Uterus (tissue), 4 donors: ENCODE measurements around the gene PPP2R3A. TPM values are rescaled to one million over a fixed set of nuclear protein-coding genes. Genes with fewer than 3 reads are reported as not detected.
"Not testable (repeated sequence)": the region's sequence is repeated elsewhere in the genome, so short reads cannot be mapped to it uniquely, and the experiment has no call there.

Experiments used
- DNase-seq, 2 donors: peaks; one replicate each; pipeline ENCODE4 v3.0.0-alpha.2; 2019 to 2020
- H3K27ac ChIP-seq, 2 donors: fragments of 200-600 bp; sonication (generic); 1 replicate in 1 of 2; 2 replicates in 1 of 2; pipeline ENCODE4 v1.5.1; 2016 to 2018
- H3K27me3 ChIP-seq, 2 donors: fragments of 200-600 bp; sonication (generic); one replicate each; pipeline ENCODE4 v1.5.1; 2018 to 2019; ENCODE audit warnings: control low read depth in 1 of 2
- H3K36me3 ChIP-seq, 2 donors: fragments of 200-600 bp; sonication (generic); one replicate each; pipeline ENCODE4 v1.5.1; 2019; ENCODE audit warnings: control low read depth in 1 of 2
- H3K4me1 ChIP-seq, 2 donors: fragments of 200-600 bp; sonication (generic); one replicate each; pipeline ENCODE4 v1.5.1; 2018 to 2019; ENCODE audit warnings: control low read depth in 1 of 2
- H3K4me3 ChIP-seq, 2 donors: fragments of 200-600 bp; sonication (generic); 1 replicate in 1 of 2; 2 replicates in 1 of 2; pipeline ENCODE4 v1.5.1; 2018 to 2019; ENCODE audit warnings: mild to moderate bottlenecking in 1 of 2
- H3K9me3 ChIP-seq, 2 donors: fragments of 200-600 bp; sonication (generic); one replicate each; pipeline ENCODE4 v1.5.1; 2019; ENCODE audit warnings: control low read depth in 1 of 2
- CTCF ChIP-seq, 4 experiments: fragments of 200-600 bp in 2 of 4; fragments of 450-650 bp in 2 of 4; sonication (generic) in 2 of 4; IDR thresholded peaks; one replicate each; pipeline ENCODE4 v1.5.1; 2016 to 2019; ENCODE audit warnings: antibody characterized with exemption in 4 of 4, mild to moderate bottlenecking in 2 of 4, moderate library complexity in 1 of 4
- POLR2A ChIP-seq, 2 donors: fragments of 450-650 bp; IDR thresholded peaks; one replicate each; pipeline ENCODE4 v1.6.1; 2016; ENCODE audit warnings: antibody characterized with exemption in 2 of 2, mild to moderate bottlenecking in 1 of 2, moderate library complexity in 1 of 2
- intact Hi-C: fragments of 100-400 bp; cut with DNase I; formaldehyde crosslinking; loops from one replicate; pipeline ENCODE4 v1.15.1; 2023; ENCODE audit warnings: low total_unique reads
- total RNA-seq, 4 donors: library from RNA; depleted of rRNA in 3 of 4; stranded (reverse); fragments of >200 nt in 3 of 4; gene quantifications; one replicate each; pipeline versions ENCODE4 v1.1.0 to v1.2.4, GENCODE V29; 2014 to 2023
- donor health status: DM: yes; HTN: yes; CAD: no.

The PPP2R3A gene
- total RNA-seq, 4 donors from 2014 or later, result 8.5 to 22.9 (median 18.1) TPM

DNA sequence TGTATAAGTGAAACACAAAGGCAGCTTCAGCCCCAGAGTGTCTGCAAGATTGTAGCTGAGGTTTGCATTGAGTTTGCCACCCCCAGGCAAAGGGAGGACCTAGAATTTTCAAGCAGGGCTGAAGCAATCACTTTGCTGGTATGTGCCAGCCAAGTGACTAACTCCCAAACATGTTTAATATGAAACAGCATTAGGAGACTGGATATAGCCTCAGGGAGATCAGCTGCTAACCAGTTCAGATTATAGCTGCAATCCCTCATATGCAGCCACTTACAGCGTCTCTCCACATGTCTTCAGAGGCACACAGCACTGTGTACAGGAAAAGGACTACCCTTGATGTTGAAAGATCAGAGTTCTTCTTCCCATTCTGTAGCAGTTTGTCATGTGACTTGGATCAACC, 38.4 kb upstream of the PPP2R3A start:
- DNase-seq, result no peak
- H3K4me3 ChIP-seq, result no peak overlapping the region
- intact Hi-C loops, result no loop called here

DNA sequence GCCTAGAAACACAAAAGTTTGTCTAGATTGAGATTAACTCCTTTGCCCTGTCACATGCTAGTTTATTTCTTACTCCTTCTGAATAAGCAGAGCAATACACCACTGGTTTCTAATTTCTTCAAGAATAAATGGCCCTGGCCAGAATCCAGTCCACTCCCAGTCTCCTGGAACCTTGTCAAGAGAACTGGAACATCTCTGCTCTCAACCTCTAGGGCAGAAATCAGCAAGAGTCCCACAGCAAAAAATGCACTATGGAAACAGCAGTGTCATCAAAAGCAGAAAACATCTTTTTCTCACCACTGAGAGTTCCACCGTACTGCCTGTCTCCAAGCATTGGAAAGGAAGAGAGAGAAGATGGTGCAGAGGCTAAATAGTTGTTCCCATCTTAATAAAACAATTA, 35.9 kb upstream of the PPP2R3A start:
- intact Hi-C loops, result no loop called here
- peak; percentile 81 to 84 for DNase-seq
- TF ChIP-seq POLR2A (IDR thresholded peaks at IDR 0.05) (no peak), CTCF (IDR thresholded peaks at IDR 0.05) (peak in 2 of 4 experiments; percentile 9 to 18)
- no peaks in the 10 kb centered on the region for H3K27me3 ChIP-seq
- H3K4me1 ChIP-seq, result no peaks in the 10 kb centered on the region
- no peaks in the 10 kb centered on the region for H3K9me3 ChIP-seq
- no peaks in the 10 kb centered on the region for H3K36me3 ChIP-seq
- H3K4me3 ChIP-seq, result no peak overlapping the region
- peak overlapping the region; percentile 51 to 74 for H3K27ac ChIP-seq

More for the DNA sequence above, 38.4 kb upstream of the PPP2R3A start:
- Histone ChIP-seq H3K36me3 (no peaks in the 10 kb centered on the region), H3K27me3 (no peaks in the 10 kb centered on the region), H3K9me3 (no peaks in the 10 kb centered on the region), H3K4me1 (no peaks in the 10 kb centered on the region), H3K27ac (no peak overlapping the region)
- no peak for TF ChIP-seq CTCF (IDR thresholded peaks at IDR 0.05)
- no peak for TF ChIP-seq POLR2A (IDR thresholded peaks at IDR 0.05)

DNA sequence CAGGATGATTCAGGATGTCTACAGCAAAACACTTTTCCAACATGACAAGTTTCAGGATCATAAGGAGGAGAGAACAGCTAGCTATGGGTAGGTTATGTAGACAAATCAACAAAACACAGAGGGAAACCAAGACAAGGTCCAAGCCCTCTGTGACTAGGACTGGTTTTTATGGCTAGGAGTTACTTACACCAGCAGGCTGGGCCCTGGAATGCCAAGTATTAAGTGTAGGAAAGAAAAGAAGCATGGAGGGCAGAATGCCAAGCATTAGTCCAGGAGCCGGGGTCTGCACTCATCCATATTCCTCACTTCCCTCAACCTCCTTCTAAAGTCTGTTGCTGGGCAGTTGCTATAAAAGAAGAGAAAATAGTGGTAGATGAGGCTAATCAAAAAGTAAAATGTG, 35.3 kb upstream of the PPP2R3A start:
- intact Hi-C loops, result no loop called here
- TF ChIP-seq POLR2A (IDR thresholded peaks at IDR 0.05), result no peak
- TF ChIP-seq CTCF (IDR thresholded peaks at IDR 0.05), result no peak
- Histone ChIP-seq H3K27ac (peak overlapping the region; percentile 51 to 74), H3K36me3 (no peaks in the 10 kb centered on the region), H3K9me3 (no peaks in the 10 kb centered on the region), H3K4me1 (no peaks in the 10 kb centered on the region), H3K4me3 (no peak overlapping the region), H3K27me3 (no peaks in the 10 kb centered on the region)
- no peak for DNase-seq

DNA sequence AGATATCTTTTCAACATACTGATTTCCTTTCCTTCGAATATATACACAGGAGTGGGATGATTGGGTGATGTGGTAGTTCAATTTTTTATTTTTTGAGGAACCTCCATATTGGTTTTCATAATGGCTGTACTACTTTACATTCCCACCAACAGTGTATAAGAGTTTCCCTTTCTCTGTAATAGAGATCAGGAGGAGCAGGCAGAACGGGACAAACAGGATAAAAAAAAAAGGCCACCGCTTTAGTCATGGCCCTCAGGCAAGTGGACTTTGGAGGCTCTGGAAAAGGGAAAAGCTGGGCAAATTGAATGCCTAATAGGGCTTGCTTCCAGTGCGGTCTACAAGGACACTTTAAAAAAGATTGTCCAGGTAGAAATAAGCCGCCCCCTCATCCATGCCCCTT, 30.4 kb upstream of the PPP2R3A start:
- DNase-seq, H3K9me3 ChIP-seq, H3K4me1 ChIP-seq, H3K27ac ChIP-seq, H3K36me3 ChIP-seq, H3K27me3 ChIP-seq, intact Hi-C loops, H3K4me3 ChIP-seq: not testable (repeated sequence)

DNA sequence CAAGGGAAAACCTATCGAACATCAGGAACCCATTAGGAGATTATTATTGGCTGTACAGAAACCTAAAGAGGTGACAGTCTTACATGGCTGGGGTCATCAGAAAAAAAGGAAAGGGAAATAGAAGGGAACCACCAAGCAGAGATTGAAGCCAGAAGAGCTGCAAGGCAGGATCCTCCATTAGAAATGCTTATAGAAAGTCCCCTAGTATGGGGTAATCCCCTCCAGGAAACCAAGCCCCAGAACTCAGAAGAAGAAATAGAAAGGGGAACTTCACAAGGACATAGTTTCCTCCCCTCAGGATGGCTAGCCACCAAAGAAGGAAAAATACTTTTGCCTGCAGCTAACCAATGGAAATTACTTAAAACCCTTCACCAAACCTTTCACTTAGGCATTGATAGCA, 27.8 kb upstream of the PPP2R3A start:
- H3K4me3 ChIP-seq, H3K4me1 ChIP-seq, H3K27ac ChIP-seq, H3K9me3 ChIP-seq, H3K36me3 ChIP-seq, H3K27me3 ChIP-seq, intact Hi-C loops, DNase-seq: not testable (repeated sequence)

DNA sequence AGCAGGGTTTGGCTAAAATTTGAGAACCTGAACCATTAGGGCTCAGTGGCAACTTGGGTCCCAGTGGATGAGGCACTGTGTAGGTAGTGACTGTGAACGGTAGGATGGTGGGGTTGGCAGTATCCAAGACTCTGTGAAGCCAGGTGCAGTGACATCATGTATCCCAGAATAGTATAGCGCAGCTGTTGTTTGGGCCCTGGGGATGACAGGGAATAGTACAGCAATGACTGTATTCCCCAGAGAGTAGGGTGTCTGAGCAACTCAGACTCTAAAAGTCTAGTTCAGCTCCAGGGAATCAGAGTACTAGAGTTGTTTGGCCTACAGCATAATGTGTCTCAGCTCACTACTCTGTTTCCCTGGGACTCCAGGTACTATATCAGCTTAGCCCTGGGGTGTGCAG, 20.7 kb upstream of the PPP2R3A start:
- no peaks in the 10 kb centered on the region for H3K9me3 ChIP-seq
- no peak overlapping the region for H3K4me3 ChIP-seq
- intact Hi-C loops, result no loop called here
- no peaks in the 10 kb centered on the region for H3K27me3 ChIP-seq
- no peaks in the 10 kb centered on the region for H3K4me1 ChIP-seq
- H3K36me3 ChIP-seq, result no peaks in the 10 kb centered on the region
- H3K27ac ChIP-seq, result no peak overlapping the region
- DNase-seq, result no peak
- TF ChIP-seq CTCF (IDR thresholded peaks at IDR 0.05) (no peak), POLR2A (IDR thresholded peaks at IDR 0.05) (no peak)
